Heart left ventricle (tissue), 16 donors: Measurements from ENCODE around the gene RGS14. TPM values are rescaled to one million over a fixed set of nuclear protein-coding genes. Genes with fewer than 3 reads are reported as not detected.

Experiments used
- ATAC-seq, 4 donors: fragments of 200-7000 bp; cut with Tn5 transposase; one replicate each; pipeline ENCODE4 v1.9.1; 2020 to 2022; ENCODE audit warnings: moderate library complexity in 4 of 4, mild to moderate bottlenecking in 3 of 4, moderate number of reproducible peaks in 1 of 4
- DNase-seq, 5 donors: peaks; one replicate each; pipeline ENCODE4 v3.0.0-alpha.2; 2020
- H3K27ac ChIP-seq, 12 donors: fragments of 200-600 bp; sonication (generic) in 4 of 12; one replicate each; pipeline versions ENCODE4 v1.5.0 to v1.8.0; 2016 to 2022; ENCODE audit warnings: mild to moderate bottlenecking in 2 of 12
- H3K27me3 ChIP-seq, 9 donors: fragments of 200-600 bp; sonication (generic) in 2 of 9; one replicate each; pipeline versions ENCODE4 v1.5.1 to v1.8.0; 2016 to 2022; ENCODE audit warnings: mild to moderate bottlenecking in 3 of 9
- H3K36me3 ChIP-seq, 9 donors: fragments of 200-600 bp; sonication (generic) in 2 of 9; one replicate each; pipeline versions ENCODE4 v1.5.0 to v1.8.0; 2018 to 2022; ENCODE audit warnings: mild to moderate bottlenecking in 2 of 9
- H3K4me1 ChIP-seq, 12 donors: fragments of 200-600 bp; sonication (generic) in 4 of 12; one replicate each; pipeline versions ENCODE4 v1.5.0 to v1.8.0; 2016 to 2022; ENCODE audit warnings: mild to moderate bottlenecking in 3 of 12
- H3K4me3 ChIP-seq, 12 donors: fragments of 200-600 bp; sonication (generic) in 4 of 12; one replicate each; pipeline versions ENCODE4 v1.5.0 to v1.8.0; 2017 to 2022; ENCODE audit warnings: mild to moderate bottlenecking in 9 of 12, moderate library complexity in 4 of 12
- H3K9me3 ChIP-seq, 12 donors: fragments of 200-600 bp; sonication (generic) in 4 of 12; one replicate each; pipeline versions ENCODE4 v1.5.0 to v1.8.0; 2016 to 2022; ENCODE audit warnings: mild to moderate bottlenecking in 1 of 12
- CTCF ChIP-seq, 12 donors: fragments of 200-600 bp; sonication (generic) in 4 of 12; IDR thresholded peaks; one replicate each; pipeline versions ENCODE4 v1.5.0 to v1.8.0; 2018 to 2022; ENCODE audit warnings: antibody characterized with exemption in 12 of 12, mild to moderate bottlenecking in 5 of 12
- POLR2A ChIP-seq, 2 donors: fragments of 450-650 bp; IDR thresholded peaks; one replicate each; pipeline ENCODE4 v1.6.1; 2017; ENCODE audit warnings: antibody characterized with exemption in 2 of 2, mild to moderate bottlenecking in 2 of 2, moderate library complexity in 2 of 2
- WGBS, 4 donors: extraction: QIAGEN DNeasy Blood & Tissue Kit in 2 of 4; methylation state at CpG; one replicate each; pipeline versions ENCODE4 v1.1.5 to v1.1.7; 2013 to 2018; 5-methylcytosine and 5-hydroxymethylcytosine counted together
- intact Hi-C, 10 donors: fragments of 100-400 bp; cut with DNase I; formaldehyde crosslinking; loops; one replicate each; pipeline versions ENCODE4 v1.11.1 to v1.14.2; 2022
- polyA plus RNA-seq, 2 donors: library from polyadenylated mRNA; stranded (reverse); fragments of 200-250 nt; gene quantifications; one replicate each; pipeline ENCODE4 v1.2.3, GENCODE V29; 2013
- total RNA-seq, 9 donors: library from RNA; depleted of rRNA in 2 of 9; stranded (reverse); fragments of >200 nt in 2 of 9; fragmentation: NEBNext Ultra II Directional in 3 of 9; extraction: Animal tissue kit (Norgen Biotek cat#: 25700) in 3 of 9; gene quantifications; one replicate each; pipeline versions ENCODE4 v1.1.0 to v1.2.4, GENCODE V29; 2016 to 2023
- donor health status: ischemic (EF 13 %, LVEDD 7.1; RV severe dilation, severe dysfunction).
- donor health status: healthy with polysubstance abuse.
- donor health status: DM: no; HTN: yes; CAD: no.
- donor health status: DM: no; HTN: no; CAD: no.
- donor health status: ischemic (EF 25% LVEDD 6.9; RV normal size, moderate dysfunction).
- donor health status: ischemic (EF 25% LVEDD 5.7; RV mildly dilated, moderate dysfunction).
- donor health status: healthy.
- donor health status: DM: yes; HTN: yes; CAD: no.
- donor health status: ischemic (EF 35%, LVEDD 5.7; RV mildly dilated, moderate dysfunction).
- donor health status: nonischemic (EF 11% LVEDD 7.7; RV severe dilation, severe dysfunction).
- donor health status: DM: yes; HTN: yes; CAD: no.
- donor health status: PGD.
- donor health status: ischemic (EF 29% LVEDD 5.4; RV normal size, mild dysfunction).
- donor health status: nonischemic (EF 23%, LVEDD 6.1; RV moderate dilation, normal function).

RGS14 gene
- total and polyA plus RNA-seq, 11 donors, result 1.3 to 10.7 (median 3.7) TPM

- intact Hi-C loops, result loop anchor here in 2 of 10 donors (5.0 to 10.0 kb wide), 3 partner anchors 65 to 268 kb away; partner anchors contain the start of gene MXD3 (in 1 of the 2)
- Histone ChIP-seq H3K36me3 (no peaks in the 10 kb centered on the region), H3K4me1 (no peaks in the 10 kb centered on the region), H3K4me3 (no peak overlapping the region), H3K9me3 (no peaks in the 10 kb centered on the region), H3K27me3 (peaks cover 0 to 23% (median 0%) of the 10 kb centered on the region in 9 donors), H3K27ac (no peak overlapping the region)
- DNase-seq (no peak), ATAC-seq (peak in 3 of 4 donors; percentile 49 to 68 (median 67))
- TF ChIP-seq POLR2A (IDR thresholded peaks at IDR 0.05), result no peak
- peak in 9 of 12 donors; percentile 9 to 41 (median 25) for TF ChIP-seq CTCF (IDR thresholded peaks at IDR 0.05)
- WGBS, 4 donors, result 25 to 36% (median 28%) methylated on average over 11 of the region's 11 CpGs
These were observed 24.8 kb downstream of the RGS14 start for GRCh38 chr5:177382423-177383029.

GRCh38 chr5:177383181-177383580 is 25.5 kb downstream of the RGS14 start:
- Histone ChIP-seq H3K4me1 (no peaks in the 10 kb centered on the region), H3K27me3 (peaks cover 0 to 27% (median 0%) of the 10 kb centered on the region in 9 donors), H3K36me3 (no peaks in the 10 kb centered on the region), H3K4me3 (no peak overlapping the region), H3K27ac (no peak overlapping the region), H3K9me3 (no peaks in the 10 kb centered on the region)
- ATAC-seq (no peak), DNase-seq (no peak)
- 85 to 91% (median 86%) methylated on average over 9 of the region's 9 CpGs for WGBS, 4 donors
- TF ChIP-seq POLR2A (IDR thresholded peaks at IDR 0.05), result no peak
- TF ChIP-seq CTCF (IDR thresholded peaks at IDR 0.05), result no peak
- intact Hi-C loops, result loop anchor here in 2 of 10 donors (5.0 to 10.0 kb wide), 3 partner anchors 66 to 268 kb away; partner anchors contain the start of gene MXD3 (in 1 of the 2)

DNA sequence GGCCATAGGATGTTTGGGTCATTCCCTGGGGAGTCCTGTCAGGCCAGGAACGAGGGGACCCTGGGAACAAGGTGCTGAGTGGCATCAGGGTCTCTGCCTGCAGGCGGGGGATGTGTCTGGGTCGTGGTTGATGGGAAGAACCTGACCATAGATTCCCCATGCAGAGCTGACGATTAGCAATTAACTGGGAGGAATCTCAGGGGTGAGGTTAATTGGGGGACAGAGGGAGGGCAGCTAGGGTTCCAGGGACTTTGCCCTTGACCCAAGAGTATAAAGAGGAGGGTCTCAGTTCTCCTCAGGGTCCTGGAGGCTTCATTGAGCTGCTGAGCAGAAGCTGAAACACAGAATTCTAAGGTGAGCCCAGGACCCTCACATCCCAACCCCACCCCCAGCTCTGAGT is 26.4 kb downstream of the RGS14 start, which contains the start of gene SLC34A1:
SLC34A1 (plus strand) TSS at position 301 of the 400 bp plus-strand sequence. CDS start 1,308 bp downstream, outside the sequence.
- 57 to 76% (median 68%) methylated on average over 4 of the region's 4 CpGs for WGBS, 4 donors
- Histone ChIP-seq H3K9me3 (no peaks in the 10 kb centered on the region), H3K4me3 (no peak within 1 kb of the TSS), H3K27ac (no peak within 1 kb of the TSS), H3K36me3 (no peaks in the 10 kb centered on the region), H3K4me1 (peaks cover 0 to 6% (median 0%) of the 10 kb centered on the region in 12 donors), H3K27me3 (peaks cover 0 to 32% (median 0%) of the 10 kb centered on the region in 9 donors)
- DNase-seq, result no peak
- TF ChIP-seq CTCF (IDR thresholded peaks at IDR 0.05) (no peak), POLR2A (IDR thresholded peaks at IDR 0.05) (no peak)
- no peak for ATAC-seq
- intact Hi-C loops, result loop anchor here in 2 of 10 donors (5.0 to 10.0 kb wide), 3 partner anchors 67 to 269 kb away; partner anchors contain the start of gene MXD3 (in 1 of the 2)

- DNase-seq (no peak), ATAC-seq (no peak)
- TF ChIP-seq POLR2A (IDR thresholded peaks at IDR 0.05) (no peak), CTCF (IDR thresholded peaks at IDR 0.05) (no peak)
- peaks cover 0 to 22% (median 0%) of the 10 kb centered on the region in 12 donors for H3K4me1 ChIP-seq
- intact Hi-C loops, result loop anchor here in 2 of 10 donors (10.0 kb wide), 2 partner anchors 71 to 271 kb away; partner anchors contain the start of gene MXD3 (in 1 of the 2)
- 65 to 93% (median 71%) methylated on average over 3 to 11 of the region's 11 CpGs for WGBS, 4 donors
- no peaks in the 10 kb centered on the region for H3K36me3 ChIP-seq
- no peak overlapping the region for H3K4me3 ChIP-seq
- H3K27ac ChIP-seq, result no peak overlapping the region
- no peaks in the 10 kb centered on the region for H3K9me3 ChIP-seq
- H3K27me3 ChIP-seq, result peaks cover 0 to 41% (median 0%) of the 10 kb centered on the region in 9 donors
These were observed 28.0 kb downstream of the RGS14 start for GRCh38 chr5:177385720-177386119.
